GM06990 (cell line): ENCODE data around the gene AFP.

ENCODE experiments used
- DNase-seq: peaks from one replicate; pipeline ENCODE4 v3.0.0-alpha.2; 2011; ENCODE audit not compliant: insufficient read length; ENCODE audit errors: extremely low read depth
- H3K27me3 ChIP-seq: replicated peaks from 2 replicates; pipeline ENCODE4 v1.6.0; 2011; ENCODE audit warnings: low read length; ENCODE audit not compliant: control insufficient read depth, insufficient read depth
- H3K36me3 ChIP-seq: 2 replicates; pipeline ENCODE4 v1.5.1; 2011; ENCODE audit warnings: low read length; ENCODE audit not compliant: control insufficient read depth, insufficient read depth
- H3K4me3 ChIP-seq: replicated peaks from 2 replicates; pipeline ENCODE4 v1.5.1; 2011; ENCODE audit warnings: low read depth, mild to moderate bottlenecking, control low read depth, low read length
- CTCF ChIP-seq: IDR thresholded peaks from 2 replicates; pipeline ENCODE4 v1.5.1; 2011; ENCODE audit warnings: low read length, control low read depth, mild to moderate bottlenecking, inconsistent platforms; ENCODE audit not compliant: insufficient read depth, poor library complexity, severe bottlenecking

AFP gene

GRCh38 chr4:73396304-73396703 is 39.7 kb upstream of the AFP start:
- Histone ChIP-seq H3K27me3 (no peaks in the 10 kb centered on the region), H3K4me3 (no peak overlapping the region), H3K36me3 (no peaks in the 10 kb centered on the region)
- no peak for TF ChIP-seq CTCF
- DNase-seq = no peak

- Histone ChIP-seq H3K27me3 (no peaks in the 10 kb centered on the region), H3K4me3 (no peak overlapping the region), H3K36me3 (no peaks in the 10 kb centered on the region)
- DNase-seq = no peak
- TF ChIP-seq CTCF = no peak
These were observed 38.7 kb upstream of the AFP start for GRCh38 chr4:73396993-73397972.

- DNase-seq = no peak
- H3K36me3 ChIP-seq = no peaks in the 10 kb centered on the region
- H3K27me3 ChIP-seq = no peaks in the 10 kb centered on the region
- TF ChIP-seq CTCF = no peak
- H3K4me3 ChIP-seq = no peak overlapping the region
These were observed 34.6 kb upstream of the AFP start for GRCh38 chr4:73401412-73401811.

- Histone ChIP-seq H3K4me3 (no peak within 1 kb of the TSS), H3K27me3 (no peaks in the 10 kb centered on the region), H3K36me3 (no peaks in the 10 kb centered on the region)
- no peak for DNase-seq
- TF ChIP-seq CTCF = no peak
These were observed 32.0 kb upstream of the AFP start, which contains the start of gene ALB for GRCh38 chr4:73404042-73404441. Gene ALB, plus strand, starts transcription at chr4:73404287. Its CDS starts 41 bp downstream, at chr4:73404328.

GRCh38 chr4:73404457-73404856 is 31.6 kb upstream of the AFP start:
- DNase-seq = no peak
- no peaks in the 10 kb centered on the region for H3K27me3 ChIP-seq
- H3K4me3 ChIP-seq = no peak overlapping the region
- H3K36me3 ChIP-seq = no peaks in the 10 kb centered on the region
- TF ChIP-seq CTCF = no peak

GRCh38 chr4:73405138-73405537 is 30.9 kb upstream of the AFP start:
- H3K36me3 ChIP-seq = no peaks in the 10 kb centered on the region
- no peak overlapping the region for H3K4me3 ChIP-seq
- DNase-seq = no peak
- TF ChIP-seq CTCF = no peak
- no peaks in the 10 kb centered on the region for H3K27me3 ChIP-seq
